Trophoblast cell (in vitro differentiated cells and primary cell): ENCODE measurements around the gene SSH2.
"Not testable (repeated sequence)": the region's sequence is repeated elsewhere in the genome, so short reads cannot be mapped to it uniquely, and the experiment has no call there.

ENCODE experiments used
- DNase-seq, 2 donors: peaks; one replicate each; pipeline ENCODE4 v3.0.0-alpha.2; 2016
- H2AFZ ChIP-seq: 2 replicates; pipeline ENCODE4 v1.6.1; 2013; ENCODE audit warnings: low read length, moderate library complexity, mild to moderate bottlenecking; ENCODE audit not compliant: insufficient read depth, poor library complexity
- H2AK5ac ChIP-seq: 2 replicates; pipeline ENCODE4 v1.6.1; 2013; ENCODE audit warnings: mild to moderate bottlenecking, low read length
- H2BK120ac ChIP-seq: 2 replicates; pipeline ENCODE4 v1.6.1; 2013; ENCODE audit warnings: low read length, mild to moderate bottlenecking, moderate library complexity; ENCODE audit not compliant: insufficient read depth, poor library complexity
- H2BK12ac ChIP-seq: 2 replicates; pipeline ENCODE4 v1.6.1; 2013; ENCODE audit warnings: mild to moderate bottlenecking, low read length, moderate library complexity
- H2BK5ac ChIP-seq: 2 replicates; pipeline ENCODE4 v1.6.1; 2013; ENCODE audit warnings: low read length, low read depth, moderate library complexity, mild to moderate bottlenecking; ENCODE audit not compliant: poor library complexity
- H3K14ac ChIP-seq: 2 replicates; pipeline ENCODE4 v1.6.1; 2013; ENCODE audit warnings: mild to moderate bottlenecking, low read length
- H3K18ac ChIP-seq: 2 replicates; pipeline ENCODE4 v1.6.1; 2013; ENCODE audit warnings: mild to moderate bottlenecking, low read length
- H3K23ac ChIP-seq: 2 replicates; pipeline ENCODE4 v1.6.1; 2013; ENCODE audit warnings: low read length
- H3K27ac ChIP-seq: 2 replicates; pipeline ENCODE4 v1.5.1; 2013; ENCODE audit warnings: low read depth, mild to moderate bottlenecking, inconsistent platforms, low read length, moderate library complexity
- H3K27me3 ChIP-seq: 2 replicates; pipeline ENCODE4 v1.6.1; 2013; ENCODE audit warnings: inconsistent platforms, mild to moderate bottlenecking, low read length, moderate library complexity; ENCODE audit not compliant: insufficient read depth
- H3K36me3 ChIP-seq, 2 experiments: 1 replicate in 1 of 2; 2 replicates in 1 of 2; pipeline ENCODE4 v1.6.1; 2013; ENCODE audit warnings: low read length in 2 of 2, mild to moderate bottlenecking in 2 of 2, moderate library complexity in 1 of 2; ENCODE audit not compliant: insufficient read depth in 2 of 2, control insufficient read depth in 1 of 2
- H3K4ac ChIP-seq: 2 replicates; pipeline ENCODE4 v1.6.1; 2013; ENCODE audit warnings: low read depth, mild to moderate bottlenecking, low read length, moderate library complexity
- H3K4me1 ChIP-seq, 2 experiments: 1 replicate in 1 of 2; 2 replicates in 1 of 2; pipeline ENCODE4 v1.6.1; 2013; ENCODE audit warnings: low read length in 2 of 2, mild to moderate bottlenecking in 2 of 2, moderate library complexity in 1 of 2; ENCODE audit not compliant: insufficient read depth in 2 of 2, control insufficient read depth in 1 of 2
- H3K4me2 ChIP-seq: 2 replicates; pipeline ENCODE4 v1.6.1; 2013; ENCODE audit warnings: inconsistent platforms, mild to moderate bottlenecking, low read length, moderate library complexity
- H3K4me3 ChIP-seq: 2 replicates; pipeline ENCODE4 v1.5.1; 2013; ENCODE audit warnings: mild to moderate bottlenecking, low read depth, low read length, inconsistent platforms
- H3K79me1 ChIP-seq: one replicate; pipeline ENCODE4 v1.6.1; 2013; ENCODE audit warnings: low read length
- H3K79me2 ChIP-seq: 2 replicates; pipeline ENCODE4 v1.6.1; 2013; ENCODE audit warnings: low read length, mild to moderate bottlenecking; ENCODE audit not compliant: control insufficient read depth, insufficient read depth, poor library complexity
- H3K9ac ChIP-seq: 2 replicates; pipeline ENCODE4 v1.6.1; 2013; ENCODE audit warnings: mild to moderate bottlenecking, low read length
- H3K9me3 ChIP-seq: 2 replicates; pipeline ENCODE4 v1.6.1; 2013; ENCODE audit warnings: low read depth, mild to moderate bottlenecking, control low read depth, inconsistent platforms, low read length; ENCODE audit not compliant: insufficient read depth
- H4K12ac ChIP-seq: 2 replicates; pipeline ENCODE4 v1.6.1; 2013; ENCODE audit warnings: low read depth, mild to moderate bottlenecking, low read length, moderate library complexity
- H4K8ac ChIP-seq: 2 replicates; pipeline ENCODE4 v1.6.1; 2013; ENCODE audit warnings: low read depth, mild to moderate bottlenecking, low read length, moderate library complexity
- H4K91ac ChIP-seq: one replicate; pipeline ENCODE4 v1.6.1; 2013; ENCODE audit warnings: low read depth, mild to moderate bottlenecking, low read length, moderate library complexity
- WGBS: extraction: QIAGEN DNeasy Blood & Tissue Kit; methylation state at CpG from one replicate; pipeline ENCODE4 v1.1.7; 2013; ENCODE audit warnings: missing lambda C conversion rate; ENCODE audit not compliant: insufficient read length, insufficient coverage; ENCODE audit errors: extremely low coverage; 5-methylcytosine and 5-hydroxymethylcytosine counted together

SSH2 gene

DNA sequence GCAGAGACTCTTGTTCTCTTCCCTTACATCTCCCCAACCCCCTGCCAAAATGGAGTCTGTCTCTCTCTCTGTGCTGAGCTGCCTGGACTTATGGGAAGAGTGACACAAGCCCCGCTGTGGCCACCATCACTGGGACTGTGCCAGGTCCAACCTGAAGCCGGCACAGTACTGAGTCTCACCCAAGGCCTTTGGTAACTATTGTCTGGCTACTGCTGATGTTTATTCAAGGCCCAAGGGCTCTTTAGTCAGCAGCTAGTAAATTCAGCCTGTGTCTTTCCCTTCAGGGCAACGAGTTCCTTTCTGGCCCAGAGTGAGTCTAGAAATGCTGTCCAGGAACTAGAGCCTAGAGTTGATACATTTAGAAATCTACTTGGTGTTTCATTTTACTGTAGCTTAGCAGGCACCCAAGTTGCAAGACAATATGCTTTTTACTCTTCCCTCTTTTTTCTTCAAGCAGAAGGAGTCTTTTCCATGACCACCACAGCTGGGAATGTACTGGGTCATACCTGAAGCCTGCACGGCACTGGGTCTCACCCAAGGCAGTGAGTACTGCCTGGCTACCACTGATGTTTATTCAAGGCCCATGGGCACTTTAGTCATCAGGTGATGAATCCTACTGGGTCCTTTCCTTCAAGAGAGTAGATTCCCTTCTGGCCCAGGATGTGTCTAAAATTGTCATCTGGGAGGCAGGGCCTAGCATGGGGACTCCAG, 29.1 kb upstream of the SSH2 start:
- no peaks in the 10 kb centered on the region for H3K4me1 ChIP-seq
- no peak overlapping the region for H3K4me3 ChIP-seq
- no peaks in the 10 kb centered on the region for H3K36me3 ChIP-seq
- peaks cover 6% of the 10 kb centered on the region for H3K9me3 ChIP-seq
- H3K4me2 ChIP-seq, result no peak overlapping the region
- no CpG with 5 or more reads among the region's 4 CpGs for WGBS
- no peak overlapping the region for H2BK5ac ChIP-seq
- peak; percentile 68 to 77 for DNase-seq
- no peak overlapping the region for H4K8ac ChIP-seq
- H3K27me3 ChIP-seq, result no peaks in the 10 kb centered on the region
- no peak overlapping the region for H2BK120ac ChIP-seq
- no peak overlapping the region for H4K12ac ChIP-seq
- H3K14ac ChIP-seq, result no peak overlapping the region
- no peak overlapping the region for H3K23ac ChIP-seq
- no peak overlapping the region for H3K9ac ChIP-seq
- H2AFZ ChIP-seq, result no peak overlapping the region
- H3K79me2 ChIP-seq, result no peaks in the 10 kb centered on the region
- H3K27ac ChIP-seq, result no peak overlapping the region
- no peak overlapping the region for H3K18ac ChIP-seq
- no peak overlapping the region for H2BK12ac ChIP-seq
- H3K4ac ChIP-seq, result no peak overlapping the region
- H4K91ac ChIP-seq, result no peak overlapping the region
- H2AK5ac ChIP-seq, result no peak overlapping the region
- H3K79me1 ChIP-seq, result no peaks in the 10 kb centered on the region

DNA sequence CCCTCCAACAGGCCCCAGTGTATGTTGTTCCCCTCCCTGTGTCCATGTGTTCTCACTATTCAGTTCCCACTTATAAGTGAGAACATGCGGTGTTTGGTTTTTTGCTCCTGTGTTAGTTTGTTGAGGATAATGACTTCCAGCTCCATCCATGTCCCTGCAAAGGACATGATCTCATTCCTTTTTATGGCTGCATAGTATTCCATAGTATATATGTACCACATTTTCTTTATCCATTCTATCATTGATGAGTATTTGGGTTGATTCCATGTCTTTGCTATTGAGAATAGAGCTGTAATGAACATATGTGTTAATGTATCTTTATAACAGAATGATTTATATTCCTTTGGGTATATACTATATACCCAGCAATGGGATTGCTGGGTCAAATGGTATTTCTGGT, 27.5 kb upstream of the SSH2 start:
- not testable (repeated sequence) for H3K27me3 ChIP-seq, H3K79me2 ChIP-seq, H3K79me1 ChIP-seq, H2BK5ac ChIP-seq, H3K4ac ChIP-seq, H3K18ac ChIP-seq, H4K8ac ChIP-seq, H4K91ac ChIP-seq, H3K36me3 ChIP-seq, H3K14ac ChIP-seq, H3K4me2 ChIP-seq, DNase-seq, H3K9me3 ChIP-seq, H3K4me1 ChIP-seq, H2AK5ac ChIP-seq, H3K23ac ChIP-seq, H3K27ac ChIP-seq, H3K9ac ChIP-seq, H4K12ac ChIP-seq, H2BK12ac ChIP-seq, H2BK120ac ChIP-seq, H3K4me3 ChIP-seq, H2AFZ ChIP-seq
- no CpG with 5 or more reads among the region's 1 CpG for WGBS

GRCh38 chr17:29956225-29956624, 26.2 kb upstream of the SSH2 start:
- Histone ChIP-seq H3K14ac (no peak overlapping the region), H3K79me1 (no peaks in the 10 kb centered on the region), H2BK12ac (no peak overlapping the region), H3K4me3 (no peak overlapping the region), H4K8ac (no peak overlapping the region), H3K4me1 (no peaks in the 10 kb centered on the region), H4K91ac (no peak overlapping the region), H3K23ac (no peak overlapping the region), H3K18ac (no peak overlapping the region), H4K12ac (no peak overlapping the region), H2BK5ac (no peak overlapping the region), H3K79me2 (no peaks in the 10 kb centered on the region), H3K4ac (no peak overlapping the region), H2BK120ac (no peak overlapping the region), H3K4me2 (no peak overlapping the region), H3K9me3 (peaks cover 7% of the 10 kb centered on the region), H2AFZ (no peak overlapping the region), H3K27me3 (no peaks in the 10 kb centered on the region), H3K9ac (no peak overlapping the region), H3K27ac (no peak overlapping the region), H3K36me3 (no peaks in the 10 kb centered on the region), H2AK5ac (no peak overlapping the region)
- DNase-seq, result no peak

GRCh38 chr17:29954405-29954804, 24.4 kb upstream of the SSH2 start:
- WGBS, result no CpG with 5 or more reads among the region's 4 CpGs

More at GRCh38 chr17:29954405-29954804, 24.4 kb upstream of the SSH2 start:
- Histone ChIP-seq H3K79me1 (no peaks in the 10 kb centered on the region), H3K79me2 (no peaks in the 10 kb centered on the region), H3K18ac (no peak overlapping the region), H2BK12ac (no peak overlapping the region), H3K27me3 (no peaks in the 10 kb centered on the region), H3K36me3 (no peaks in the 10 kb centered on the region), H3K27ac (no peak overlapping the region), H3K4me3 (no peak overlapping the region), H3K9ac (no peak overlapping the region), H2AK5ac (no peak overlapping the region), H3K14ac (no peak overlapping the region), H3K23ac (no peak overlapping the region), H2AFZ (no peak overlapping the region), H4K12ac (no peak overlapping the region), H3K9me3 (peaks cover 7% of the 10 kb centered on the region), H4K91ac (no peak overlapping the region), H3K4me2 (no peak overlapping the region), H2BK120ac (no peak overlapping the region), H3K4me1 (no peaks in the 10 kb centered on the region), H4K8ac (no peak overlapping the region), H2BK5ac (no peak overlapping the region), H3K4ac (no peak overlapping the region)
- DNase-seq, result peak in 1 of 2 donors; percentile 16
